ENCODE results near the gene ANKRD42.
"Not testable (repeated sequence)": the region's sequence is repeated elsewhere in the genome, so short reads cannot be mapped to it uniquely, and the experiment has no call there.

ANKRD42 gene

DNA sequence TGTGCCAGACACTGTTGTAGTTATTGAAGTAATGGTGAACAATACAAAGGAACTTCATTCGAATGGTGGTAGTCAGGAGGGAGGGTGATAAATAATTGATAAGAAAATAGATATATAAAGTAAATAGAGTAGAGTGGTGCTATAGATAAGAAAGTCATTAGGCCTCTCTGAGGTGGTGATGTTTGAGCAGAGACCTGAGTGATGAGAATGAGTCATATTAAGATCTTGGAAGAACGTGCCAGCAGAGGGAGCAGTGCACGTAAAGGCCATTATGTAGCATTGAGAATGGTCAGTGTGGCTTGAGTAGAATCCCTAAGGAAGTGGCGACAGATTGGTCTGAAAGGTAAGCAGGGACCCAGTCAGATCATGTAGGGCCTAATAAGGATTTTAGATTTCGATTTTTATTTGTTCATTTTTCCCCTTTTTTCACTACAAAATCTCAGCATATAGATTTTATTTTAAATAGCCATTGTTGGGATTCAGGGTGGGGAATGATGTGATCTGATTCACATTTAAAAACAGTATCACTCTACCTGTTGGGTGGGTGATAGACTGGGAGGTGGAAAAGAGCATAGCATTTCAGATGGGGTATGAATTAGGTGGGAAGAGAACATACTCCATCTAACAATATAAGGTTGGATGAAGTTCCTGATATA, 47.9 kb downstream of the ANKRD42 start:
- peak; percentile 43 for DNase-seq (ENCODE audit: low spot score)

DNA sequence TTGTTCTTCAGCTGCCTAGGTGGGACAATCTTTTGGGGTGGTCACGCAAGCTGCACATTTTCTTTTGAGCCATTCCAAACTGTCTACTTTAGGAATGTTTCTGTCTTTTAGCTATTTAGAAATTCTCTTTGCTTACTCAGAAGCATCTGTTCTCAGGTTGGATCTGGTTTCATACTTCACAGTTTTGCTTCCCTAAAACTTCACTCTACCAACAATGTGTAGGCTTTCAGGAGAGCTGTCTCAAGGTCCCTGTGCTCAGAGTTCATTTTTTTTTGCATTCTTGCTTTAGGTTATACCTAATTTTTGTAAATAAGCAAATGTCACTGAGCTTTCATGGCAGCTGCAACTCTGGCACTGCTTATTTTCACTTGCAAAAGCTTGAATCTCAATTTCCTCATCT, 55.9 kb downstream of the ANKRD42 start:
- DNase-seq (ENCODE audit: low spot score): no peak

DNA sequence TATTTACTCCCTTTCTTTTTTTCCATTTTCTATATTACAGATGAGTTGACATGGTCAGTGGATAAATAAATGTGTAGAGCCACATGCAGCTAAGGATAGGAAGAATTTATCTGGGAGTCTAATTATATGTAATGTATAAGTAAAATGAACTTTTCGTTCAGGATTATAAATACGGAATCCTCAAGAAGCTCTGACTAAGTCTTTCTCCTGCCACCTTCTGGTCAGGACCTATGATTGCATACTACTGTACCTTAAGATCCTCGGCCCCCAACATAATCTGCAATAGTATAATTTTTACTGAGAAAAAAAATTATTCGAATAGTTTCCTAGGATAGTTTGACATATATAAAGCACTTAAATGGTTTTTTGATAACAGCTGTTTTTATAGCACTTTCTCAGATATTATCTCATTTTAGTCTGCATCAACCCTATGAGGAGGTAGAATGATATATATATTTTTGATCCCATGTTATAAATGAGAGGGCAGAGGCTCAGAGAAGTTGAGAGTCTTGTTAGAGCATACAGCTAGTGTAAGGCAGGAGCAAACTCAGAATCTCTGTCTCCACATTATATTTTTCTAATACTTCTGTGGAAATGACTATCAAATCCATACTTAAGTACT, 56.6 kb downstream of the ANKRD42 start:
- peak; percentile 34 for DNase-seq (ENCODE audit: low spot score)

DNA sequence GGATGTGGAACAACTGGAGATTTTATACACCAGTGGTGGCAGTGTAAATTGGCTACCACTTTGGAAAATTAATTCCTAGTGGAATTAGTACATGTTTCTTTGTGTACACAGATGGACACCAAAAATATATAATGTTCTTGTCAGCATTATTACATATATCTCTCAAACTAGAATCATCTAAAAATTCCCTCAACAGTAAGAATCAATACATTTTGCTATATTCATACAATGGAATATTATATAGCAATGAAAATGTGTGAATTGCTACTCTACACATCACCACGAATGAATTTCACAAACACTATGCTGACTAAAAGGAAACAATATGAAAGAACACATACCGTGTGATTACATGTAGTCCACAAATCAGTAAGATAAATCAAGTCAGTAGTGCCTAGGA, 58.8 kb downstream of the ANKRD42 start:
- DNase-seq (ENCODE audit: low spot score): no peak

DNA sequence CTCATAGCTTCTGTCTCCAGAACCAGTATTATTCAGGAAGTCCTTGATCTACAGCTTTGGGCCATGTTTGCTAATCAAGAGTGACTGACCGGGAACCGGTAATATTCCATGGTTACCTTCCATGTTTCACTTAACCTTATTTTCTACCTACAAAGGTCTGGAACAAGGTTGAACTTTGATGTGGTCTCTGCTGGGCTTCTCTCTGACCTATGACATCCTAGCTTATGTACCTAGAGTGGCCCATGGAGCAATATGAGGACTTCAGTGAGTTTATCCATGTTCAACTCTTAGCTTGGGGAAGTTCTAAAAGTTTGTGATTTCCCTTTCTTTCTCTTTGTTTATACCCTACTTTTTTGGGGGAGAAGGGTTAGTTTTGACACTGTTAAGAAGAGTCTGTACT, 59.4 kb downstream of the ANKRD42 start:
- no peak for DNase-seq (ENCODE audit: low spot score)

DNA sequence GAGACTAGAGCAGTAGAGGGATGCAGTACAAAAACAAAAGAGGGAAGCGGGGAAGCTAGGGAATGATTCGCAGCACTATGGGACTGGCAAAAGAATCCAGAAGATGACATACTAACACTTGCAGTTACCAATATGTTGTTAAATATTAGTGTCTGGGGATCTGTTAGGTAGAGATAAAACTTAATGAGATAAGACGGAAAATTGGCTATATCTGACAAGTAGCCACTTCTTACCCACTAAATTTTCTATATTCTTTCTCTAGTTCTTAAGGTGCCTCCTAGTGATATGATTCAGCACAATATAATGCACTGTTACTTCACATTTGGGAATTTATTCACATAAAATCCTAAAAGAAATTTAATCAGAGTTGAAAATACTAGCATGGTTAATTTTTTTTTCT, 61.9 kb downstream of the ANKRD42 start:
- DNase-seq (ENCODE audit: low spot score): no peak

DNA sequence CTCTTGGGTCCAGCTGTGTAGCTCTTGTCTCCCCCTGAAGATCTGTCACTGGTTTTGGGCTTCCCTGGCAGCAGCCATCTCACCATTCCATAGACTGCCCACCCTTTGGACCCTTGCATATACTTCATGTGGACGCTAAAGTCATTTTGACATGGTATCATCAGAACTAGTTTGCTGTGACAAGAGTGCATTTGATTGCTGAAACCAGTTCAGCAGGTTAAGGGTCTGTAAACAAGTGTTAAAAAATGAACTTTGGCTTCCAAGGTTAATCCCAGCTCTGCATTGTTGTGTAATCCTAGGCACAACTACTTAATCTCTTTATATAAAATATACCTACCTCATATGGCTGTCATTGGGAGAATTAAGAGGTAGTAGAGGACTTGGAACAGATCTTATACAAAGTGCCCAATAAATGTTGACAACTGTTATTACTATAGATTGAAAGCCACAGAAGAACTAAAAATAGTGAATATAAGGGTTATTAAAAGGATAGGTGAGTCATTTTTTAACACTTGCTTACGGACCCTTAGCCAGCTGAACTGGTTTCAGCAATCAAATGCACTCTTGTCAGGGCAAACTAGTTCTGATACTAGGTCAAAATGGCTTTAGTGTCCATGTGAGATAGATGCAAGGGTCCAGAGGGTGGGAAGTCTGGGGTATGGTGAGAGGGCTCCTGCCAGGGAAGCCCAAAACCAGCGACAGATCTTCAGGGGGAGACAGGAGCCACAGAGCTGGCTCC, 63.3 kb downstream of the ANKRD42 start:
- DNase-seq (ENCODE audit: low spot score): no peak

DNA sequence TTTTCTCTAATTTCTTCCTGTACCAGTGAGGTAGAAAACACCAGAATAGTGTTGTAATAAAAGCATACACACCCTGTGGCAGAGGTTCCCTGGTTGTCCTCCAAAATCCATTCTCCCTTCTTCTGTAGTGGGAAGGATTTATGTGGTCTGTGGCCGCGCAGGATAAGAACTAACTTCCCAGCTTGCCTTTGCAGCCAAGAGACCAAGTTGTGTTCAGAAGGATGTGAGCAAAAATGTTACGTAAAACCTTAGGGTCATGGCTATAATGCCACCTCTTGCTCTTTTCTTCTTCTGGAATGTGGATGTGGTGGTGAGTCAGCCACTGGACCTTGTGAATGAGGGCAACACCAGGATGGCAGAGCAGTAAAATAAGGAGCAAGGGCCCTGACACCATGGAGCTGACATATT, 64.3 kb downstream of the ANKRD42 start:
- DNase-seq (ENCODE audit: low spot score): peak; percentile 43

DNA sequence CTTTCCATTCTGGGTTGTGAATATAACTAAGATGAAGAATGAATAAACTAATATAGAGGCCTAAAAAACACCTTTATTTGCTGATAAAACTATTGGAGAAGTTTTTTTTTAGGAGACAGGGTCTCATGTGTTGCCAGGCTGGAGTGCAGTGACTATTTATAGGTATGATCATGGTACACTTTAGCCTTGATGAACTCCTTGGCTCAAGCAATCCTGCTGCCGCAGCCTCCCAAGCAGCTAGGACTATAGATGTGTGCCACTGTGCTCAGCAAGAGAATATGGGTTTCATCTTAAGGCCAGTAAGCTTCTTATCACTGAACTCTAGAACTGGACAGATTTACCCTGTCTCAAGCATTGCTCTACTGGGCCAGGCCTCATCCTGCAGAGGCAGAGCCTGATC, 66.0 kb downstream of the ANKRD42 start:
- DNase-seq (ENCODE audit: low spot score): no peak

DNA sequence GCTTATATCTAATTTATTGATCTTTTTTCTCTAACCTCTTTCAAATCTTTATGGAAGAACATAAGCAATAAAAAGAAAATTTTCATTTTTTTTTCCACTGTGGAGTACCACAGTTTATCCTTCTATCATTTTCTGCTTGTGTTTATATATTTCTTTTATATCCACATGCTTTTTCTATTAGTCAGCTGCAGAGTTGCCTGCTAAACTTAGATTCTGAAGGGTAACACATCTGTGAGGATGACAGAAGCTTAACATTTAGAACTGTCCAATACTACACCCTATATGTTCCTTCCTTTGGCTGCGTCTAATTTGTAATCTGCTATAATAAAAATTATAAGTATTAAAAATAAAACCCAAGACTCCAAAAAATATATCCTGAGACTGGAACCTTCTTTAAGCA, 71.8 kb downstream of the ANKRD42 start:
- DNase-seq (ENCODE audit: low spot score): no peak

DNA sequence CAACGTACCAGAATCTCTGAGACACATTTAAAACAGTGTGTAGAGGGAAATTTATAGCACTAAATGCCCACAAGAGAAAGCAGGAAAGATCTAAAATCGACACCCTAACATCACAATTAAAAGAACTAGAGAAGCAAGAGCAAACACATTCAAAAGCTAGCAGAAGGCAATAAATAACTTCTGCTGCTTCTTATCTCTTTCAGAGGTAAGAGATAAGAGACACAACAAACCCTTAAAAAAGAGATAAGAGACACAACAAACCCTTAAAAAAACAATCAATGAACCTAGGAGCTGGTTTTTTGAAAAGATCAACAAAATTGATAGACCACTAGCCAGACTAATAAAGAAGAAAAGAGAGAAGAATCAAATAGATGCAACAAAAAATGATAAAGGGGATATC, 75.6 kb downstream of the ANKRD42 start:
- not testable (repeated sequence) for DNase-seq (ENCODE audit: low spot score)

DNA sequence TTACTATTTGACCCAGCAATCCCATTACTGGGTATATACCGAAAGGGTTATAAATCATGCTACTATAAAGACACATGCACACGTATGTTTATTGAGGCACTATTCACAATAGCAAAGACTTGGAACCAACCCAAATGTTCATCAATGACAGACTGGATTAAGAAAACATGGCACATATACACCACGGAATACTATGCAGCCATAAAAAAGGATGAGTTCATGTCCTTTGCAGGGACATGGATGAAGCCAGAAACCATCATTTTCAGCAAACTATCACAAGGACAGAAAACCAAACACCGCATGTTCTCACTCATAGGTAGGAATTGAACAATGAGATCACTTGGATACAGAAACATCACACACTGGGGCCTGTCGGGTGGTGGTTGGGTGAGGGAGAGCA, 78.2 kb downstream of the ANKRD42 start:
- not testable (repeated sequence) for DNase-seq (ENCODE audit: low spot score)

DNA sequence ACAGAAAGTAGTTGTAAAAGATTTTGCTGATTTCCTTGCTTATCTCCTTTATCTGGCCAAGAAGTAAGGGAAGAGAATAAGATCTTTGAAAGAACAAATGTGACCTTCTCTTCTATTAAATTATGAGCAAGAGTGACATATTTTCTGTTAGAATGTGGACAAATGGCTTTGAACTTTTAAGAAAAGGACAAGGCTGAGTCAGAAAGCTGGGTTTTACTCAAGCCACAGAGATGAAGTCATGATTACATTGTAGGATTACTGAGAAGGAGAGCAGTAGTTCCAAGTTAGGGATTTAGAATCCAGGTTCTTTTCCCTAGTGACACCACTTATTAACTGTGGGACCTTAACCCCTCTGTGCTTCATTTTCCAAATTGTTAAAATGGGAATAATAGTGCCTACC, 79.1 kb downstream of the ANKRD42 start:
- DNase-seq (ENCODE audit: low spot score): peak; percentile 48

DNA sequence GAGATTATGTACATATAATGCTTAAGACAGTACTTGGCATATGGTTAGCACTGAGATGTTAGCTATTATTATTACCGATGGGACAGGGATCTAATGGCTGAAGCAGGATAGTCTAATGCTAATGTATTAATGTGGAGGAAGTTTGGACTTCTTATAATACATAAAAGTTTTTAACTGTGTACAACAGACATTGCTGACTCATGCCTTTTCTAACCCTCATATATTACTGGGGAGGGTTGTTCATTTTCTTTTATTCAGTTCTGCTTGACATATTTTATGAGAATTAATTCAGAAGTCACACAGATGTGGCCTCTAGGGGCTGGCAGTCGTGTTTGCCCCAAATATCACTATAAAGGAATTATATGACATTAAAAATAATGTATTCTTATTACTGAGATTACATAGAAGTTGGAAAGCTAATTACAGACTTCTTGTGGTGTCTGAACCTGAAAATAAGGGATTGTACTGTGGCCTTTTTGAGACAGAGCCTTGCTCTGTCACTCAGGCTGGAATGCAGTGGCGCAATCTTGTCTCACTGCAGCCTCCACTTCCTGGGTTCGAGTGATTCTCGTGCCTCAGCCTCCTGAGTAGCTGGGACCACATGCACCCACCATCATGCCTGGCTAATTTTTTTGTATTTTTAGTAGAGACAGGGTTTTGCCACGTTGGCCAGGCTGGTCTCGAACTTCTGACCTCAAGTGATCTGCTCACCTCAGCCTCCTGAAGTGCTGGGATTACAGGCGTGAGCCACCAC, 82.6 kb downstream of the ANKRD42 start:
- DNase-seq (ENCODE audit: low spot score): no peak

DNA sequence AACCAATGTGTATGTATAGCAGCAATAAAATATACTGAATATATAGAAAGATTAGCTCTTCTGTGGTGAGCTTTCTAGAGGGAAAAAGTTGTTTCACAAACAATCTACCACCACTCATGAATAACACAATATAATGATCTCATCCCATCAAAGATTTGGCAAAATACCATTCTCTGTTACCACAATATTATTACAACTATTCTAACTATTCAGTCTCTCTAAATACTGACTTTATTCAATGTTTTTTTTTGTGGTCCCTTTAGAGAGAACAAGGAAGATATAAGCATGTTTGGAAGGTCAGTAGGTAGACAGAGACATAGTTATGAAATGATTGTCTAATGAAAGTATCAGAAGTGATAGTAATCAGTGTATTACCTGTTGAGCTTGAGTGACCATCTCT, 84.8 kb downstream of the ANKRD42 start:
- no peak for DNase-seq (ENCODE audit: low spot score)

DNA sequence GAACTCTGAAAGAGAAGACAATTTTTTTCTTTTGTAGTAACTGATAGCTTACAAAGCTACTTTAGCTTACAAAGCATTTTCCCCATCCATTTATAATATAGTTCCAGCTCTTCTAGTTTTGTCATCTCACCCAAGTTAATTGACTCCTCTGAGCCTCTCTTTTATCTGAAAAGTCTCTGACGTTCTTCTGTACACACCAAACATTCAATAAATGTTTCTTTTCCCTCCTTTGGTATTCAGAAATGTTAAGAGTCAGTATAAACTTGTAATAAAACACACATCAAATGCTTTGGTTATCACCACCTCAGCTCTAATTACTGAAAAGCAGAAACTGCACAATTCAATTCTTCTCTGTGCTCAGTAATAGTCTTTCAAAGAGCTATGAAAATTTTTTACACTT, 86.7 kb downstream of the ANKRD42 start:
- no peak for DNase-seq (ENCODE audit: low spot score)

DNA sequence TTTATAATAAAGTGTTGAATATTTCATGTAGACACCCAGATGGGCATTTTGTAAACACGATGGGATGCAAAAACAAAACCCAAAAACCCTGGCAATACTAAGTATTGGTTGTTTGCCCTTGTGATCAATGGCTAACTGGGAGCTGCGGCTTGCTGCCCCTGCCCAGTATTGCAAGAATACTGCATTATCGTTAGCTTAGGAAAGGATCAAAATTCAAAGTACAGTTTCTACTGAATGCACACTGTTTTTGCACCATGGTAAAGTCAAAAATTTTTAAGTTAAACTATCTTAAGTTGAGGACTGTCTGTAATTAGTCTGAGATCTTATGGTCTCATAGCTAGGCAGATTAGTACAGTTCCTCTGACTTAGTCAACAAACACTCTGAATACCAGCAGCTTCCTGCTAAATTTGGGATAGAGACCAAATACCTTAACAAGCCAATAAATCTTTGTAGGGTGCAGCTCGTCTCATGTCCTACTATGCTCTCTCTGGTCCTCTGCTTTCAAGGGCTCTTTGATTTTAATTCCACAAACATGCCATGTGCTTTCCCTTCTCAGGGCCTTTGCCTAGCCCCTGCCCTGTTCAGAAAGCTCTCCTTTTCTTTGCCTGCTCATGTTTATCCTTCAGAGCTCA, 88.7 kb downstream of the ANKRD42 start:
- no peak for DNase-seq (ENCODE audit: low spot score)

DNA sequence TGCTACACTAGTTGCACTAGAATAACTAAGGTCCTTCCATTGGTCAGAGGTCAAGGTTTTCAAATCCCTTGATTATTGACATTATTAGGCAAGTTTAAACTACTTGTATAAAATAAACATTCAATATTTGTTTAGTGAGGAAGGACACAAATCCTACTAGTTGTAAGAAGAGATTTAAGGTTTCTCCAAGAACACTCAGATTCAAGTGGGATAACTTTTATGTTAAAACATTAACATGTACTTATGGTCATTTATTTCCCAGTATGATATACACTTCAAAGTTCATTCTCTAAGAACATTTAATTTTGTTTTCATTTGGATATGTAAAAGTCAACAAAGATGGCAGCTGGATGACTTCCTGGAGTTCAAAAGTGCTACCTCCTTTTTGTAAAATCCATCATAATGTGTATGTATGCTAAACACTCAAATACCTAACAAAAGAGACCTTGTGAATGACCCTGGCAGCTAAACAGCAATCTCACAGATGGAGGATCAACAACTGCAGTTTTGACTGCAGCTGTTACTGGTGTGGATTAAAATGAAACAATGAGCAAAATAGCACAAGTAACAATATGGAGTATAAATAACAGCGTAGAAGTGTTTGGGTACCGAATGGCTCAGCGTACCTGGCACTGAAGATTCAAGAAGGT, 91.1 kb downstream of the ANKRD42 start:
- DNase-seq (ENCODE audit: low spot score): no peak

DNA sequence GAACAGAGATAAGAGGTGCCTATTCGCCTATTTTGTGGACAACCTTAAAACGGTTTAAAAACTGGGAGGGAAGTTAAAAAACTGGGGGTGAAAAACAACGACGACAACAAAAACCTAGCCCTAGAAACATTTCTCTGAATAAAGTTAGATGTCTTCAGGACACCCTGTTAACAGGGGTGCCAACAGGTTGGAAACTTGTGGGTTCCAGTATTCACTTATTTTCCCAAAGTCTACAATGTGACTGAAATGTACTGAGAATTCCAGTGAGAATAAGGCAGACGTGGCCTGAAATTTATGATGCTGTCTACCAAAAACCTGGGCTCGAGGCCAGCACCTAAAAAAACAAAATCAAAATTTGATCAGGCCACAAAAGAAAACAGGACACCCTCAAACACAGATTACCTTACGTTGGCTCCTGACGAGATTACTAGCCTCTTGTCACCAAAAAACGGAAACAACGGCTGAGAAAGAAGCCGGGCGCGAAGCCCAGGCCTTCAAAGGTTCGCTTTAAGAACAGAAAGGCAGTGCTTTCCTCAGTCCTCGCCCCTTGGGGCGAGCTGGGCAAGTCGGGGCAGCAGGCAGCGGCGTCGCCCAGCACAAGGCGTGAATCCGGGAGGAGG, 91.7 kb downstream of the ANKRD42 start:
- DNase-seq (ENCODE audit: low spot score): no peak

DNA sequence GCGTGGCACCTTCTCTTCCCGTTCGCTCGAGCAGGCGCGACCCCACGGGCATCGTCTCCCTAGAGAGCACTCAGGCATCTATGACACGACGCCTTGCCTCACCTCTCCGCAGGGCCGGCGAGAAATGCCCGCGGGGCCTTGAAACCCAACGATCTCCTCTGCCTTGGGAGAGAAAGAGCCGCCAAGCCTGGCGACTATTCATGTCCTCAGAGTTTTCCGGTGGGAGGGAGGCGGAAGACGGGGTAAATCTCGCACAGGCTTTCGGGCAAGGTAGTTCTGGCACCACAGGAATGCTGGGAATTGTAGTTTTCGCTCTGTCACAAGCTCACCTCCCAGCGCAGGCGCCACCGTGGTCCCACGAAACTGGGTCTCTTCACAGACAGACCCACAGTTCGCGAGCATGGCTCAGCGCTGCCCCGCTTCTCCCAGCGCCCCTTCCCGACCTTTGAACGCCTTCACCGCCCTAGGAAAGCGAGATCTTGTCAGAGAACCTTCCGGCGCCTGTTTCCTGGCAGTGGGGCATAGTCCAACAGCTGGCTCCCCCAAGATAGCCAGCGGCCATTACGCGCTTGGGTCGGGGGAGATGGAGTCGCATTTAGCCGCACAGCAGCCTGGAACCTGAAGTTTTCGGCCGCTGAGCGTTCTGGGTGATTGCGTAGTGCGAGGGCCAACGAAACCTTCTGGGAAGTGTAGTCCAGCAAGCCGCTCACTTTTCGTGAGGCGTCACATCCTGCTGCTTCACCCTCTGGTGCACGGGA, 92.4 kb downstream of the ANKRD42 start, which contains the start of gene CCDC90B:
TSS of gene CCDC90B (minus strand) at position 597 of the 758 bp plus-strand sequence. CDS start at position 202, 395 bp downstream.
- DNase-seq (ENCODE audit: low spot score): peak; percentile 91

Measured in AG08396 (cell line).